Measurements from ENCODE around the gene CGB2.

The CGB2 gene

DNA sequence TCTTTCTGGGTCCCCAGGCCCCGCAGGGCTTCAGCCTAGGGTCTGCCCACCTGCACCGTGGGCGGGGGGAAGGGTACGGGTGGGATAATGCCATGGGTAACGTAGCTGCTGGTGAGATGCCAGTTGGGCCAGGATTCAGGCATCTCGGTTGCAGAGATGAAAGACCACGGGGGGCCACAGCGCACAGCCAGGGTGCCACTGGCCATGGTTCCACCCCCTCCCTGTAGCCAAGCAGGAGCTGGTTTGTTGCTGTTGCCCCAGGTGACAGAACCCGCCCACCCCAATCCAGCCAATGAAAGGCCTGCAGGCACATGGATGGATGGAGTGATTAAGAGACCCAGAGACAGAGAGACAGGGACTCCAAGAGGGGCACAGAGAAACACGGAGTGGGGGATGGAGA is 26.9 kb downstream of the CGB2 start:
- no peak for TF ChIP-seq TARDBP (IDR thresholded peaks at IDR 0.05)
- TF ChIP-seq, protein P1, sequence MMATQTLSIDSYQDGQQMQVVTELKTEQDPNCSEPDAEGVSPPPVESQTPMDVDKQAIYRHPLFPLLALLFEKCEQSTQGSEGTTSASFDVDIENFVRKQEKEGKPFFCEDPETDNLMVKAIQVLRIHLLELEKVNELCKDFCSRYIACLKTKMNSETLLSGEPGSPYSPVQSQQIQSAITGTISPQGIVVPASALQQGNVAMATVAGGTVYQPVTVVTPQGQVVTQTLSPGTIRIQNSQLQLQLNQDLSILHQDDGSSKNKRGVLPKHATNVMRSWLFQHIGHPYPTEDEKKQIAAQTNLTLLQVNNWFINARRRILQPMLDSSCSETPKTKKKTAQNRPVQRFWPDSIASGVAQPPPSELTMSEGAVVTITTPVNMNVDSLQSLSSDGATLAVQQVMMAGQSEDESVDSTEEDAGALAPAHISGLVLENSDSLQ (IDR thresholded peaks at IDR 0.05), result peak; percentile 39; the same call in 1 of the 2 replicates
- ChIA-PET POLR2A (no interaction called here), CTCF (interaction anchor here (0.8 to 1.0 kb wide), 2 partner anchors 15 kb away, joined by 3 to 4 read pairs; no protein-coding TSS in a partner anchor)
- peak; percentile 35 for DNase-seq (ENCODE audit: extremely low spot score)

DNA sequence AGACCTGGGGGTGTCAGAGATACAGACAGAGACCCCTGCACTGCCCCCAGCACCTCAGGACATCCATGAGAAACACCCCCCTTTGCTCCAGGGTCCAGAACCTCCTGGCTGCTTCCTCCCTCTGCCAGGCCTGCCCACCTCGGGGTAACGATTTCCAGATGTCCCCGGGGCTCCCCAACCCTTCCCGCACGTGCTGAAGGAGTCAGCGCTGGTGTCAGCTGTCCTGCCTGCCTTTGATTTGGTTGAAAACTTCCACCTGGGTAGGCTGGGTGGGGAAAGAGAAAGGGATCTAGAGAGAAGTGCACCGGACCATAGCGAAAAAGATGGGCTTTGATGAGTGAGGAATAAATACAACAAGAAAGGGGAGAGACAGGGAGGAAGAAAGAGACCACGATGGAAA is 27.4 kb downstream of the CGB2 start:
- ChIA-PET CTCF (interaction anchor here (0.8 kb wide), 1 partner anchor 15 kb away, joined by 3 read pairs; no protein-coding TSS in a partner anchor), POLR2A (no interaction called here)
- TF ChIP-seq FOXK2 (IDR thresholded peaks at IDR 0.05), result no peak
- no peak for TF ChIP-seq NFRKB (IDR thresholded peaks at IDR 0.05)
- TF ChIP-seq ARNT (IDR thresholded peaks at IDR 0.05), result no peak
- TF ChIP-seq ELF4 (IDR thresholded peaks at IDR 0.05), result no peak
- no peak for TF ChIP-seq TARDBP (IDR thresholded peaks at IDR 0.05)
- TF ChIP-seq CTBP1 (IDR thresholded peaks at IDR 0.05; ENCODE audit: borderline replicate concordance), result no peak
- TF ChIP-seq SUZ12 (IDR thresholded peaks at IDR 0.05), result no peak
- TF ChIP-seq, protein P1 (IDR thresholded peaks at IDR 0.05), result no peak
- TF ChIP-seq LEF1 (IDR thresholded peaks at IDR 0.05; ENCODE audit: borderline replicate concordance), result no peak
- no peak for TF ChIP-seq ZNF384 (IDR thresholded peaks at IDR 0.05)
- no peak for TF ChIP-seq BHLHE40 (IDR thresholded peaks at IDR 0.05; ENCODE audit: borderline replicate concordance)
- TF ChIP-seq SP1 (IDR thresholded peaks at IDR 0.05), result no peak
- no peak for DNase-seq (ENCODE audit: extremely low spot score)

DNA sequence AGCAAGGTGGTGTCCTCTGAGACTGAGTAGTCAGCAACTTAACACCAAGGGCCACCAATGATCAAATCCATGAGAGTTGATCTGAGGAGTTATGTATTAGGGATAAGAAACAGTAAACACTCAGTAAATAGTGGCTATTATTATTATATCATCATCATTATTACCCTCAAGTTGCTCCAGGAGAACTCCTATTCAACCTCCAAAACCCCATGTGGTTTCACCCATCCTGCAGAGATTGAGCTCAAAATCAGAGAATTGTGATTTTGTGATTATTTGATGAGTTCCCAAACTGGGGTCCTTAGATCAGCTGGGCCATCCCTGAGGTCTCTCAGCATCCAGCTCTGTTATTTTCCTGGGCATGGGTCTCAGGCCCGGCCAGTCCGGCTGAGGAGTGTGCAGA is 29.3 kb downstream of the CGB2 start:
- no peak for TF ChIP-seq BHLHE40 (IDR thresholded peaks at IDR 0.05; ENCODE audit: borderline replicate concordance)
- no peak for TF ChIP-seq HDGF (IDR thresholded peaks at IDR 0.05; ENCODE audit: borderline replicate concordance)
- TF ChIP-seq SUZ12 (IDR thresholded peaks at IDR 0.05), result no peak
- TF ChIP-seq ZNF384 (IDR thresholded peaks at IDR 0.05), result no peak
- TF ChIP-seq NFRKB (IDR thresholded peaks at IDR 0.05), result no peak
- TF ChIP-seq, protein P1 (IDR thresholded peaks at IDR 0.05), result no peak
- TF ChIP-seq FOXA1 (IDR thresholded peaks at IDR 0.05), result no peak
- no peak for TF ChIP-seq FOXK2 (IDR thresholded peaks at IDR 0.05)
- no peak for TF ChIP-seq ELF4 (IDR thresholded peaks at IDR 0.05)
- TF ChIP-seq LEF1 (IDR thresholded peaks at IDR 0.05; ENCODE audit: borderline replicate concordance), result no peak
- POLR2A ChIA-PET, result interaction anchor here (0.8 kb wide), 1 partner anchor 67 kb away, joined by 3 read pairs; the partner anchor contains the start of genes GYS1 and RUVBL2
- CTCF ChIA-PET, result no interaction called here
- no peak for DNase-seq (ENCODE audit: extremely low spot score)

DNA sequence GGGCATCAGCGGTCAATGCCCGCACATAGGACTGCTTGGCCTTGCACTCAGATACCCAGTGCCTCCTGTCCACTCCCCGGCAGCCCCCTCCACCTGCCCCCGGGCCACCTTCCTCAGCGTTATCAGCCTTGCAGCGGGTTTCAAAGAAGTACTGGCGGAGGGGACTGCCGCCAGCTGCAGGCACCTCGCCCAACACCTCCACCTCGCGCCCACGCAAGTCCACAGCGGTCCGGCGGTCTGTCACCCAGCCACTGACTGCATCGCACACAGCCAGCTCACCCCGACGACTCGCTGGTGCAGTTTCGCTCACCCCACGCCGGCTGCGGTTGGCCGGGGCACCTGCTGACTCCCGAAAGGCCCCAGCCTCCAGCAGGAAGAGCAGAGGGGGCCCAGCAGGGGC is 29.8 kb downstream of the CGB2 start:
- DNase-seq (ENCODE audit: extremely low spot score), result no peak
- ChIA-PET CTCF (no interaction called here), POLR2A (no interaction called here)
- TF ChIP-seq FOXM1 (IDR thresholded peaks at IDR 0.05; ENCODE audit: borderline replicate concordance) (no peak), BHLHE40 (IDR thresholded peaks at IDR 0.05; ENCODE audit: borderline replicate concordance) (no peak), ZNF384 (IDR thresholded peaks at IDR 0.05) (no peak), ARNT (IDR thresholded peaks at IDR 0.05) (no peak), FOXK2 (IDR thresholded peaks at IDR 0.05) (no peak), SUZ12 (IDR thresholded peaks at IDR 0.05) (no peak), HDGF (IDR thresholded peaks at IDR 0.05; ENCODE audit: borderline replicate concordance) (no peak), CTBP1 (IDR thresholded peaks at IDR 0.05; ENCODE audit: borderline replicate concordance) (no peak), L3MBTL2 (conservative IDR thresholded peaks at IDR 0.05) (no peak), SP1 (IDR thresholded peaks at IDR 0.05) (no peak), TARDBP (IDR thresholded peaks at IDR 0.05) (no peak), FOXA1 (IDR thresholded peaks at IDR 0.05) (no peak)

DNA sequence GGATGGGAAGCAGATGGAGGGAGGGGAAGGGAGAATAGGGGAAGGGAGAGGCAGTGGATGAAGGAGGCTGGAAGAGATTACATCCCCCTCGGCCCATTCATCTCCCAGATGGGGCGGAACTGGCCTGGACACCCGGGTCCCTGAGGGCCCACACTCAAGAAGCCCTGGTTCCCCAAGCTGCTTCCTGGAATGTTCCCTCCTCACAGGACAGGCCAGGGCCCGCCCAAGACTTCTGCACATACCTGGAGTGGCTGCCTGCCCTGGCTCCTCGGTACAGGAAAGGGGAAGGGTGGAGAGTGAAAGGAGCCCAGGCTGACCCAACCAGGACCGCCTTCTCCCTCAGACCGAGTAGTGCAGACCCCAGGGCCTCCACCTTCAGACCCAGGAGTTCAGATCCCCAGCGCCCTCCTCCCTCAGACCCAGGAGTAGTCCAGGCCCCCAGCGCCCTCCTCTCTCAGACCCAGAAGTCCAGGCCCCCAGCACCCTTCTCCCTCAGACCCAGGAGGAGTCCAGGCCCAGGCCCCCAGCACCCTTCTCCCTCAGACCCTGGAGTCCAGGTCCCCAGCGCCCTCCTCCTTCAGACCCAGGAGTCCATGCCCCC is 32.4 kb downstream of the CGB2 start:
- TF ChIP-seq FOXK2 (IDR thresholded peaks at IDR 0.05), result no peak
- CTCF ChIA-PET, result interaction anchor here (0.6 to 1.6 kb wide), 2 partner anchors 10 to 71 kb away, joined by 3 to 9 read pairs; partner anchors contain the start of gene RUVBL2
- DNase-seq (ENCODE audit: extremely low spot score), result no peak
- POLR2A ChIA-PET, result no interaction called here

DNA sequence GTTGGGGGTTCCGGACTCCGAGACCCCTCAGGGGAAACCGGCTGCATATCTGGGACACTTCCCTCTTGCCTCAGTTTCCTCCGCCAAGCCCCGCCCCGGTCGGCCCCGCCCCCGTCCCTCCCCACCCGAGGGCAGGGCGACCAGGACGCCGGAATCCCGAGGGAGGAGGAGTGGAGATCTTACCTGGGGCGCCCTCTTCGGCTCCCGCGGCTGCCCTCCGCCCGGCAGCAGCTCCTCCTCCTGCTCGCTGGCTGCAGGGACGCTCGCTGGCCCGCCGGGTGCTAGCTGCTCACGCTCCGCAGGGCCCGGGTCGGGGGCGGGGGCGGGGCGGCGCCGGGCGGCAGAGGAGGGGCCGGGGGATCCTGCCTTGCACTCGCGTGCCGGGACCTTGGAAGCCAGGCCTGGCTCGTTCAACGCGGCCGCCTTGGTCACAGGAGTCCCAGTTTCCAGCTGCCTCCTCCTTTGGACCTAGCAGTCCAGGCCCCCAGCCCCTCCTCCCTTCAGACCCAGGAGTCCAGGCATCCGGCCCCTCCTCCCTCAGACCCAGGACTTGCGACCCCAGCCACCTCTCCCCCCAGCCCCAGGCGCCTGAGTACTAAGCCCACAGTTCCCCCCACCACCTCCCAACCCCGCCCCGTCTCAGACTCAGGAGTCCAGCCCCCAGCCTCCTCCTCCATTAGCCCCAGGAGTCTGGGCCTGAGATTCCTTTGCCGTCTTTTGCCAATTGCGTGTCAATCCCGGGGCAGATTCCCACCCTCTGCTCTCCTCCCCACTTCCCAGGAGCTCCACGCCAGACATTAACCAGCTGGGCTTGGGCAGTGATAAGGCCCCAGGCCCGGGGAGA is 33.3 kb downstream of the CGB2 start, which contains the start of gene NTF4:
Gene NTF4 (minus strand): TSS at position 51 of the 844 bp plus-strand sequence. CDS start 2,821 bp downstream, outside the sequence.
- POLR2A ChIA-PET, result interaction anchor here (0.7 to 1.5 kb wide), 4 partner anchors 9 to 65 kb away, joined by 3 to 6 read pairs (median 4); no protein-coding TSS in a partner anchor
- TF ChIP-seq TARDBP (IDR thresholded peaks at IDR 0.05) (no peak), FOXM1 (IDR thresholded peaks at IDR 0.05; ENCODE audit: borderline replicate concordance) (no peak)
- peak; percentile 60 for DNase-seq (ENCODE audit: extremely low spot score)

More for the DNA sequence above, 33.3 kb downstream of the CGB2 start, which contains the start of gene NTF4:
- CTCF ChIA-PET, result interaction anchor here (0.5 to 1.6 kb wide), 6 partner anchors 9 to 160 kb away, joined by 3 to 9 read pairs (median 4); partner anchors contain the start of genes GYS1 and RUVBL2

Data from HEK293T (cell line).